ENCODE data around the gene TERF2IP. TPM values are rescaled to one million over a fixed set of nuclear protein-coding genes. Genes with fewer than 3 reads are reported as not detected.

The TERF2IP gene
- total and polyA plus RNA-seq, 2 experiments from 2014 or later: 12.0 to 18.0 TPM

DNA sequence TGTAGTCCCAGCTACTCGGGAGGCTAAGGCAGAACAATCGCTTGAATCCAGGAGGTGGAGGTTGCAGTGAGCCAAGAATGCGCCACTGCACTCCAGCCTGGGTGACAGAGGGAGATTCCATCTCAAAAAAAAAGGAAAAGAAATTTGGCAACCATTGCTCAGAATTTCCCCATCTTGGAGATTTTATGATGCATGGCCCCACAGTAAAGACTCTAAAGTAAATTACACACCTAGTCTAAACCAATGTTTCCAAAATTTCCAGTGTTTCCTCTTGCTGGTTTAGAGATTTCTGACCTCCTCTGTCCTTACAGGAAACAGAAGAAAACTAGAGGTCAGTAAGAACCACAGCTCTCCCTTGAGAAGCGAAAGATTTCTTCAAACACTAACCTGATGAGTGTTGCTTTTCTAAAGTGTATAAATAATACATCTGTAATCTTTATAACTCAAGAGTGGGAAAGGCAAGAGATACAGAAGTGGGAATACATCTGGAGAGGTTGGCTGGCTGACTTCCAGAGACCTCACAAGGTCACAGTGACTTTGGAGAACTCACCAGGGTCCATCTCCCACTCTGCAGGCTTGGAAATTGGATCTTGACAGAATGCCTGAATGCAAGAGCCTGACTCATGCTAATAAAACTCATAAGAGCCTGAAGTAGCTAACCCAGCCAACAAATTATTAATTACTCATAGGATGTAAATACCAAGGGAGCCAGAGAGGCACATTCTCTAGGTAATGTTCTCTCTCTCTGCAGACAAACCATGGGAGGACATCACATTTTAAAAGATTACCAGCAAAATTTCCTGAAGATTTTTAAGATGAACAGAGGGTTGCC, 33.3 kb upstream of the TERF2IP start:
- no peak for DNase-seq (ENCODE audit: low spot score)
- no peak for ATAC-seq
- no peak overlapping the region for H3K4me2 ChIP-seq
- no peaks in the 10 kb centered on the region for H3K27me3 ChIP-seq (ENCODE audit: insufficient read depth)
- H3K4me1 ChIP-seq (ENCODE audit: insufficient read depth): no peaks in the 10 kb centered on the region
- no peaks in the 10 kb centered on the region; the same call in none of the 2 replicates for H4K20me1 ChIP-seq (replicated peaks; ENCODE audit: insufficient read depth)
- no peaks in the 10 kb centered on the region for H3F3A ChIP-seq (replicated peaks; ENCODE audit: low read depth)
- H3K36me3 Mint-ChIP-seq (ENCODE audit: low read depth): peaks cover 70% of the 10 kb centered on the region
- no peak overlapping the region for H3K27ac ChIP-seq (ENCODE audit: low read depth)
- no peaks in the 10 kb centered on the region for H3K9me2 ChIP-seq (ENCODE audit: insufficient read depth)
- TF ChIP-seq EZH2phosphoT487 (IDR thresholded peaks at IDR 0.05; ENCODE audit: unreplicated experiment): no peak
- TF ChIP-seq, protein P1, sequence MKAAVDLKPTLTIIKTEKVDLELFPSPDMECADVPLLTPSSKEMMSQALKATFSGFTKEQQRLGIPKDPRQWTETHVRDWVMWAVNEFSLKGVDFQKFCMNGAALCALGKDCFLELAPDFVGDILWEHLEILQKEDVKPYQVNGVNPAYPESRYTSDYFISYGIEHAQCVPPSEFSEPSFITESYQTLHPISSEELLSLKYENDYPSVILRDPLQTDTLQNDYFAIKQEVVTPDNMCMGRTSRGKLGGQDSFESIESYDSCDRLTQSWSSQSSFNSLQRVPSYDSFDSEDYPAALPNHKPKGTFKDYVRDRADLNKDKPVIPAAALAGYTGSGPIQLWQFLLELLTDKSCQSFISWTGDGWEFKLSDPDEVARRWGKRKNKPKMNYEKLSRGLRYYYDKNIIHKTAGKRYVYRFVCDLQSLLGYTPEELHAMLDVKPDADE (IDR thresholded peaks at IDR 0.05): no peak
- no peak for TF ChIP-seq JUNB (IDR thresholded peaks at IDR 0.05; ENCODE audit: unreplicated experiment)
- TF ChIP-seq ZNF331 (CRISPR knock-in tag; IDR thresholded peaks at IDR 0.05; ENCODE audit: low read depth): no peak
- TF ChIP-seq CREB1 (CRISPR knock-in tag; IDR thresholded peaks at IDR 0.05; ENCODE audit: low read depth): no peak
- no peak for TF ChIP-seq STAT1 (IDR thresholded peaks at IDR 0.05; ENCODE audit: unreplicated experiment)
- TF ChIP-seq, protein P2, sequence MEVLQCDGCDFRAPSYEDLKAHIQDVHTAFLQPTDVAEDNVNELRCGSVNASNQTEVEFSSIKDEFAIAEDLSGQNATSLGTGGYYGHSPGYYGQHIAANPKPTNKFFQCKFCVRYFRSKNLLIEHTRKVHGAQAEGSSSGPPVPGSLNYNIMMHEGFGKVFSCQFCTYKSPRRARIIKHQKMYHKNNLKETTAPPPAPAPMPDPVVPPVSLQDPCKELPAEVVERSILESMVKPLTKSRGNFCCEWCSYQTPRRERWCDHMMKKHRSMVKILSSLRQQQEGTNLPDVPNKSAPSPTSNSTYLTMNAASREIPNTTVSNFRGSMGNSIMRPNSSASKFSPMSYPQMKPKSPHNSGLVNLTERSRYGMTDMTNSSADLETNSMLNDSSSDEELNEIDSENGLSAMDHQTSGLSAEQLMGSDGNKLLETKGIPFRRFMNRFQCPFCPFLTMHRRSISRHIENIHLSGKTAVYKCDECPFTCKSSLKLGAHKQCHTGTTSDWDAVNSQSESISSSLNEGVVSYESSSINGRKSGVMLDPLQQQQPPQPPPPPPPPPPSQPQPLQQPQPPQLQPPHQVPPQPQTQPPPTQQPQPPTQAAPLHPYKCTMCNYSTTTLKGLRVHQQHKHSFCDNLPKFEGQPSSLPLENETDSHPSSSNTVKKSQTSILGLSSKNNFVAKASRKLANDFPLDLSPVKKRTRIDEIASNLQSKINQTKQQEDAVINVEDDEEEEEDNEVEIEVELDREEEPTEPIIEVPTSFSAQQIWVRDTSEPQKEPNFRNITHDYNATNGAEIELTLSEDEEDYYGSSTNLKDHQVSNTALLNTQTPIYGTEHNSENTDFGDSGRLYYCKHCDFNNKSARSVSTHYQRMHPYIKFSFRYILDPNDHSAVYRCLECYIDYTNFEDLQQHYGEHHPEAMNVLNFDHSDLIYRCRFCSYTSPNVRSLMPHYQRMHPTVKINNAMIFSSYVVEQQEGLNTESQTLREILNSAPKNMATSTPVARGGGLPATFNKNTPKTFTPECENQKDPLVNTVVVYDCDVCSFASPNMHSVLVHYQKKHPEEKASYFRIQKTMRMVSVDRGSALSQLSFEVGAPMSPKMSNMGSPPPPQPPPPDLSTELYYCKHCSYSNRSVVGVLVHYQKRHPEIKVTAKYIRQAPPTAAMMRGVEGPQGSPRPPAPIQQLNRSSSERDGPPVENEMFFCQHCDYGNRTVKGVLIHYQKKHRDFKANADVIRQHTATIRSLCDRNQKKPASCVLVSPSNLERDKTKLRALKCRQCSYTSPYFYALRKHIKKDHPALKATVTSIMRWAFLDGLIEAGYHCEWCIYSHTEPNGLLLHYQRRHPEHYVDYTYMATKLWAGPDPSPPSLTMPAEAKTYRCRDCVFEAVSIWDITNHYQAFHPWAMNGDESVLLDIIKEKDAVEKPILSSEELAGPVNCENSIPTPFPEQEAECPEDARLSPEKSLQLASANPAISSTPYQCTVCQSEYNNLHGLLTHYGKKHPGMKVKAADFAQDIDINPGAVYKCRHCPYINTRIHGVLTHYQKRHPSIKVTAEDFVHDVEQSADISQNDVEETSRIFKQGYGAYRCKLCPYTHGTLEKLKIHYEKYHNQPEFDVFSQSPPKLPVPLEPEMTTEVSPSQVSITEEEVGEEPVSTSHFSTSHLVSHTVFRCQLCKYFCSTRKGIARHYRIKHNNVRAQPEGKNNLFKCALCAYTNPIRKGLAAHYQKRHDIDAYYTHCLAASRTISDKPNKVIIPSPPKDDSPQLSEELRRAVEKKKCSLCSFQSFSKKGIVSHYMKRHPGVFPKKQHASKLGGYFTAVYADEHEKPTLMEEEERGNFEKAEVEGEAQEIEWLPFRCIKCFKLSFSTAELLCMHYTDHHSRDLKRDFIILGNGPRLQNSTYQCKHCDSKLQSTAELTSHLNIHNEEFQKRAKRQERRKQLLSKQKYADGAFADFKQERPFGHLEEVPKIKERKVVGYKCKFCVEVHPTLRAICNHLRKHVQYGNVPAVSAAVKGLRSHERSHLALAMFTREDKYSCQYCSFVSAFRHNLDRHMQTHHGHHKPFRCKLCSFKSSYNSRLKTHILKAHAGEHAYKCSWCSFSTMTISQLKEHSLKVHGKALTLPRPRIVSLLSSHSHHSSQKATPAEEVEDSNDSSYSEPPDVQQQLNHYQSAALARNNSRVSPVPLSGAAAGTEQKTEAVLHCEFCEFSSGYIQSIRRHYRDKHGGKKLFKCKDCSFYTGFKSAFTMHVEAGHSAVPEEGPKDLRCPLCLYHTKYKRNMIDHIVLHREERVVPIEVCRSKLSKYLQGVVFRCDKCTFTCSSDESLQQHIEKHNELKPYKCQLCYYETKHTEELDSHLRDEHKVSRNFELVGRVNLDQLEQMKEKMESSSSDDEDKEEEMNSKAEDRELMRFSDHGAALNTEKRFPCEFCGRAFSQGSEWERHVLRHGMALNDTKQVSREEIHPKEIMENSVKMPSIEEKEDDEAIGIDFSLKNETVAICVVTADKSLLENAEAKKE (CRISPR knock-in tag; IDR thresholded peaks at IDR 0.05): no peak
- TF ChIP-seq, protein P3, sequence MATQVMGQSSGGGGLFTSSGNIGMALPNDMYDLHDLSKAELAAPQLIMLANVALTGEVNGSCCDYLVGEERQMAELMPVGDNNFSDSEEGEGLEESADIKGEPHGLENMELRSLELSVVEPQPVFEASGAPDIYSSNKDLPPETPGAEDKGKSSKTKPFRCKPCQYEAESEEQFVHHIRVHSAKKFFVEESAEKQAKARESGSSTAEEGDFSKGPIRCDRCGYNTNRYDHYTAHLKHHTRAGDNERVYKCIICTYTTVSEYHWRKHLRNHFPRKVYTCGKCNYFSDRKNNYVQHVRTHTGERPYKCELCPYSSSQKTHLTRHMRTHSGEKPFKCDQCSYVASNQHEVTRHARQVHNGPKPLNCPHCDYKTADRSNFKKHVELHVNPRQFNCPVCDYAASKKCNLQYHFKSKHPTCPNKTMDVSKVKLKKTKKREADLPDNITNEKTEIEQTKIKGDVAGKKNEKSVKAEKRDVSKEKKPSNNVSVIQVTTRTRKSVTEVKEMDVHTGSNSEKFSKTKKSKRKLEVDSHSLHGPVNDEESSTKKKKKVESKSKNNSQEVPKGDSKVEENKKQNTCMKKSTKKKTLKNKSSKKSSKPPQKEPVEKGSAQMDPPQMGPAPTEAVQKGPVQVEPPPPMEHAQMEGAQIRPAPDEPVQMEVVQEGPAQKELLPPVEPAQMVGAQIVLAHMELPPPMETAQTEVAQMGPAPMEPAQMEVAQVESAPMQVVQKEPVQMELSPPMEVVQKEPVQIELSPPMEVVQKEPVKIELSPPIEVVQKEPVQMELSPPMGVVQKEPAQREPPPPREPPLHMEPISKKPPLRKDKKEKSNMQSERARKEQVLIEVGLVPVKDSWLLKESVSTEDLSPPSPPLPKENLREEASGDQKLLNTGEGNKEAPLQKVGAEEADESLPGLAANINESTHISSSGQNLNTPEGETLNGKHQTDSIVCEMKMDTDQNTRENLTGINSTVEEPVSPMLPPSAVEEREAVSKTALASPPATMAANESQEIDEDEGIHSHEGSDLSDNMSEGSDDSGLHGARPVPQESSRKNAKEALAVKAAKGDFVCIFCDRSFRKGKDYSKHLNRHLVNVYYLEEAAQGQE (IDR thresholded peaks at IDR 0.05; ENCODE audit: unreplicated experiment): no peak
- TF ChIP-seq POLR2AphosphoS5 (IDR thresholded peaks at IDR 0.05; ENCODE audit: low read depth): no peak
- no peak for TF ChIP-seq NANOG (IDR thresholded peaks at IDR 0.05; ENCODE audit: borderline replicate concordance)
- no peak for TF ChIP-seq ZNF114 (CRISPR knock-in tag; IDR thresholded peaks at IDR 0.05)
- TF ChIP-seq, protein P4, sequence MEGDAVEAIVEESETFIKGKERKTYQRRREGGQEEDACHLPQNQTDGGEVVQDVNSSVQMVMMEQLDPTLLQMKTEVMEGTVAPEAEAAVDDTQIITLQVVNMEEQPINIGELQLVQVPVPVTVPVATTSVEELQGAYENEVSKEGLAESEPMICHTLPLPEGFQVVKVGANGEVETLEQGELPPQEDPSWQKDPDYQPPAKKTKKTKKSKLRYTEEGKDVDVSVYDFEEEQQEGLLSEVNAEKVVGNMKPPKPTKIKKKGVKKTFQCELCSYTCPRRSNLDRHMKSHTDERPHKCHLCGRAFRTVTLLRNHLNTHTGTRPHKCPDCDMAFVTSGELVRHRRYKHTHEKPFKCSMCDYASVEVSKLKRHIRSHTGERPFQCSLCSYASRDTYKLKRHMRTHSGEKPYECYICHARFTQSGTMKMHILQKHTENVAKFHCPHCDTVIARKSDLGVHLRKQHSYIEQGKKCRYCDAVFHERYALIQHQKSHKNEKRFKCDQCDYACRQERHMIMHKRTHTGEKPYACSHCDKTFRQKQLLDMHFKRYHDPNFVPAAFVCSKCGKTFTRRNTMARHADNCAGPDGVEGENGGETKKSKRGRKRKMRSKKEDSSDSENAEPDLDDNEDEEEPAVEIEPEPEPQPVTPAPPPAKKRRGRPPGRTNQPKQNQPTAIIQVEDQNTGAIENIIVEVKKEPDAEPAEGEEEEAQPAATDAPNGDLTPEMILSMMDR (conservative IDR thresholded peaks at IDR 0.05; ENCODE audit: low read depth in 2 of 2): no peak
- no peak for TF ChIP-seq EZH2 (IDR thresholded peaks at IDR 0.05; ENCODE audit: low read depth, unreplicated experiment)
- no peak overlapping the region for H3K4me3 ChIP-seq
- H3K9me3 Mint-ChIP-seq: no peaks in the 10 kb centered on the region
- H3K27ac Mint-ChIP-seq: no peak overlapping the region
- no peaks in the 10 kb centered on the region for H3K79me2 ChIP-seq (replicated peaks; ENCODE audit: insufficient read depth)
- peaks cover 55% of the 10 kb centered on the region for H3K36me3 ChIP-seq (ENCODE audit: insufficient read depth)
- no peak overlapping the region for H2AFZ ChIP-seq
- no peak overlapping the region for H3K4me3 Mint-ChIP-seq
- H3K4me1 Mint-ChIP-seq: no peaks in the 10 kb centered on the region
- H3K27me3 Mint-ChIP-seq (ENCODE audit: insufficient read depth, low read depth, poor library complexity): no peaks in the 10 kb centered on the region
